ENCODE results near the gene NXPH3. TPM values are rescaled to one million over a fixed set of nuclear protein-coding genes. Genes with fewer than 3 reads are reported as not detected.
"Not testable (repeated sequence)": the region's sequence is repeated elsewhere in the genome, so short reads cannot be mapped to it uniquely, and the experiment has no call there.

Gene NXPH3
- total RNA-seq, 4 donors from 2014 or later = 5.8 to 24.3 (median 9.0) TPM

DNA sequence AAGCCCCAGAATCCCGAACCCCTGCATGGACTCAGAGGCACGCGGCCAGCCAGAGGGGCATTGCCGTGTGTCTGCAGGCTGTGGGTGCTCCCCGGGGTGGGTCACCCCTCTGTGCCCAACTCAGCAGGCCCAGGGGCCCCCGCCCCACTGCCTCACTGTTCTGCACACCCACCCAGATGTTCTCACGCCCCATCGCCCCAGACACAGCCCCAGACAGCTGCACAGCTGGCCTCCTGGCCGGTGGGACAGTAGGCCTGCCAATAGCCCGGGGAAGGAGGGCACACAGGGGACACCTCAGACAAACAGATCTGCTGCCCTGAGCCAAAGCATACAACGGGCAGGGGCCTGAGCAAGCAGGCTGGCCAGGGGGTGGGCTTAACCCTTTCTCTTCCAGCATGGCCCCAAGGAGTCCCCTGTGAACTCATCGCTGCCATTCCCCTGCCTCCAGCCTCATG, 27.6 kb upstream of the NXPH3 start:
- H3K9me3 ChIP-seq = no peaks in the 10 kb centered on the region
- H3K4me3 ChIP-seq = no peak overlapping the region
- DNase-seq = no peak
- H3K4me1 ChIP-seq = no peaks in the 10 kb centered on the region
- H3K27ac ChIP-seq = no peak overlapping the region
- no peaks in the 10 kb centered on the region for H3K27me3 ChIP-seq
- TF ChIP-seq, protein P1, sequence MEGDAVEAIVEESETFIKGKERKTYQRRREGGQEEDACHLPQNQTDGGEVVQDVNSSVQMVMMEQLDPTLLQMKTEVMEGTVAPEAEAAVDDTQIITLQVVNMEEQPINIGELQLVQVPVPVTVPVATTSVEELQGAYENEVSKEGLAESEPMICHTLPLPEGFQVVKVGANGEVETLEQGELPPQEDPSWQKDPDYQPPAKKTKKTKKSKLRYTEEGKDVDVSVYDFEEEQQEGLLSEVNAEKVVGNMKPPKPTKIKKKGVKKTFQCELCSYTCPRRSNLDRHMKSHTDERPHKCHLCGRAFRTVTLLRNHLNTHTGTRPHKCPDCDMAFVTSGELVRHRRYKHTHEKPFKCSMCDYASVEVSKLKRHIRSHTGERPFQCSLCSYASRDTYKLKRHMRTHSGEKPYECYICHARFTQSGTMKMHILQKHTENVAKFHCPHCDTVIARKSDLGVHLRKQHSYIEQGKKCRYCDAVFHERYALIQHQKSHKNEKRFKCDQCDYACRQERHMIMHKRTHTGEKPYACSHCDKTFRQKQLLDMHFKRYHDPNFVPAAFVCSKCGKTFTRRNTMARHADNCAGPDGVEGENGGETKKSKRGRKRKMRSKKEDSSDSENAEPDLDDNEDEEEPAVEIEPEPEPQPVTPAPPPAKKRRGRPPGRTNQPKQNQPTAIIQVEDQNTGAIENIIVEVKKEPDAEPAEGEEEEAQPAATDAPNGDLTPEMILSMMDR (IDR thresholded peaks at IDR 0.05) = no peak
- no peak for TF ChIP-seq POLR2A (IDR thresholded peaks at IDR 0.05)
- H3K36me3 ChIP-seq = no peaks in the 10 kb centered on the region
- intact Hi-C loops (cut with DNase I; ENCODE audit: low total_unique reads) = no loop called here

DNA sequence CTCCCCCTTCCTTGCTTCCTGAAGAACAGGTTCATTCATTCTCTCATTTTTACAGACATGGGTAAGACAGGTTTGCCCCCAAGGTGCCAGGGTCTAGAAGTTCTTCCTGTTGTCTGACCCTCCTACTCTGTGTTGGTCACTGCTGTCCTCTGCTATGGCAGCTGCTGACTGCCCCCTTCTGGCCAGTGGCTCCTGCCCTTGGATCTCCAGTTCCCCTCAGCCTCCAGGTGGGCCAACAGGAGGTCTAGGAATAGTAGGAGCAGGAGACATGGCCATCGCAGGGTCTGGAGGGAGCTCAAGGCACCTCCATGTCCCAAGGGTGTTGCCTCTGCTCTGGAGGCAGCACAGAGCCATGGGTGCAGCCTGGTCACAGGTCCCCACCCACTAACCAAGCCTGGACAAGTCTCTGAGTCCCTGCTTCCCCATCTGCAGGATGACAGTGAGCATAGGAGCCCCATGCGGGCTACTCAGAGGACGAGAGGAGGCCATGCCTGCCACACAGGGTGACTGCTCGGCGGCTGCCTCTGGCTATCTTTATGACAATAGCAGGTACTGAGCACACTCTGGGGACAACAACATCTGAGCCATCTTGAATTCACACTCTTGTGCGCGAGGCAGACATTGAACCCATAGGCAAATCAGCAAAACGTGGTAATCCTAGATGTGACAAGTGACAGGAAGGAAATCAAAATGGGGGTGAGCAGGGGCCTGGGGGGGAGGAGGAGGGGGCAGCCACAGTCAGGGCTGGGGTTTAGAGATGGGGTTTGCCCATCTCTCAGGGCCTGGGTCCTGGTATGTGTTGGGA, 27.0 kb upstream of the NXPH3 start:
- no peaks in the 10 kb centered on the region for H3K4me1 ChIP-seq
- intact Hi-C loops (cut with DNase I; ENCODE audit: low total_unique reads) = no loop called here
- TF ChIP-seq, protein P1 (IDR thresholded peaks at IDR 0.05) = peak; percentile 25 to 38 (median 32)
- no peak for TF ChIP-seq POLR2A (IDR thresholded peaks at IDR 0.05)

DNA sequence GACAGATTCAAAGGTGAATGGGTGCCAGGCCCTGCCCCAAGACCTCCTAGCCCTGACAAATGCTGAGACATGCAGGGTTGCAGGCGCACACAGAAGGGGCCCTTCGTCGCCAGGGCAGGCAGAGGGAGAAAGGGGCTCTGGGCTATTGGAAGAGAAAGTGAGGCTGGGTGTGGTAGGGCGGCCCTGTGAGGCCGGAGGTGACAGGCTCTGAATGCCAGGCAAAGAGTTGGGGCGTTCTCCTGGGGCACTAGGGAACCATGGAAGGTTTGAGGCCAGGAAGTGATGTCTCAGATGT, 26.4 kb upstream of the NXPH3 start:
- Histone ChIP-seq H3K9me3 (no peaks in the 10 kb centered on the region), H3K27ac (no peak overlapping the region), H3K36me3 (no peaks in the 10 kb centered on the region), H3K4me3 (no peak overlapping the region), H3K27me3 (no peaks in the 10 kb centered on the region), H3K4me1 (no peaks in the 10 kb centered on the region)
- no peak for DNase-seq
- no peak for TF ChIP-seq POLR2A (IDR thresholded peaks at IDR 0.05)
- TF ChIP-seq, protein P1 (IDR thresholded peaks at IDR 0.05) = no peak
- intact Hi-C loops (cut with DNase I; ENCODE audit: low total_unique reads) = no loop called here

More for the DNA sequence above, 27.0 kb upstream of the NXPH3 start:
- no peaks in the 10 kb centered on the region for H3K36me3 ChIP-seq
- H3K27ac ChIP-seq = no peak overlapping the region
- H3K9me3 ChIP-seq = no peaks in the 10 kb centered on the region
- H3K27me3 ChIP-seq = no peaks in the 10 kb centered on the region
- DNase-seq = no peak
- no peak overlapping the region for H3K4me3 ChIP-seq

DNA sequence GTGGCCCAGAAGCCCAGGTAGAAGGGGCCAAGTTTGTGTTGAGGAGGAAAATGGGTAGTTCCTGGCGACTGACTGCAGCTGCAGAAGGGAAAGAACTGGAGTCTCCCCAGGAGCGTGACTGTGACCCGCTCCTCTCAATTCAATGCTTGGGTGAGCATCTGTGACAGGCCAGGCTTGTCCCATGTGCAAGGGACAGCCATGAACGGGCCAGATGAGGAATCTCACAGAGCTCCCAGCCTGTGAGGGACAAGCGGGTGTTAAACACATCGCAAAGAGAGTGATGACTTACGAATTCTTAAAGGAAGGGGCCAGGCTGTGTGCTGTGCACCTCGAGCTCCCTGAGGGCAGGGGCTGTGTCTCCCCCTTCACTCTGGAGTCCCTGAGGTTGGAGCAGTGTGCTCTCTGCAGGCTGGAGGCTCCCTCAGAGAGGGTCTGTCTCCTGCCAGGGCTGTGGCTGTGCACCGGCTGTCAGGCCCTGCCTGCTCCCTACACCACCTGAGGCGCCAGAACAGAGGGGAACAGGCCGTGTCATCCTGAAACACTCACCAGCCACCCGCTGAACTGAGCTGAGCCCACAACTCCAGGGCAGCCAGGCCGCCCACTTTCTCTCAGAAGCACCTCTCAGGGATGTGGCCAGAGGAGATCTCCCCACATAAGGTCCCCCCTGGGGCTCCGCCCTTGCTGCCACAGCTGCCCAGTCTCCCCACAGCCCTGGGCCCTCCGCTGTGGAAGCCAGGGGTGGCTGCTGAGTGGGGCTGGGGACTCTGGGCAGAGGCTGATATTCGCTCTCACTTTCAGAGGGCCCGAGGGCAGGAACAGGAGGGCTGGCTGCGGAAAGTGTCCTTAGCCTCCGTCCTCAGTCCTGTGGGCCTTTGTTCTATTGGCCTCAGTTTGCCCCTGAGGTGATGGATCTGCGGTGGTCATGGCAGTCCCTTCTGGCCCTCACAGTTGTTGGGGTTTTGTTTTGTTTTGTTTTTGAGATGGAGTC, 25.7 kb upstream of the NXPH3 start:
- intact Hi-C loops (cut with DNase I; ENCODE audit: low total_unique reads) = no loop called here
- TF ChIP-seq POLR2A (IDR thresholded peaks at IDR 0.05) = no peak
- TF ChIP-seq, protein P1 (IDR thresholded peaks at IDR 0.05) = no peak
- H3K4me1 ChIP-seq = no peaks in the 10 kb centered on the region
- no peak overlapping the region for H3K4me3 ChIP-seq
- H3K27ac ChIP-seq = no peak overlapping the region
- no peaks in the 10 kb centered on the region for H3K36me3 ChIP-seq
- H3K27me3 ChIP-seq = no peaks in the 10 kb centered on the region
- H3K9me3 ChIP-seq = no peaks in the 10 kb centered on the region
- DNase-seq = no peak

DNA sequence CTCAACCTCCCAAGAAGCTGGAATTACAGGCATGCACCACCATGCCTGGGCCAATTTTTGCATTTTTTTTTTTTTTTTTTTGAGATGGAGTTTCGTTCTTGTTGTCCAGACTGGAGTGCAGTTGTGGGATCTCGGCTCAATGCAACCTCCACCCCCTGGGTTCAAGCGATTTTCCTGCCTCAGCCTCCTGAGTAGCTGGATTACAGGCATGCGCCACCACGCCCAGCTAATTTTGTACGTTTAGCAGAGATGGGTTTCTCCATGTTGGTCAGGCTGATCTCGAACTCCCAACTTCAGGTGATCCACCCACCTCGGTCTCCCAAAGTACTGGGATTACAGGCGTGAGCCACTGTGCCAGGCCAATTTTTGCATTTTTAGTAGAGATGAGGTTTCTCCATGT, 24.9 kb upstream of the NXPH3 start:
- H3K27ac ChIP-seq; intact Hi-C loops (cut with DNase I; ENCODE audit: low total_unique reads); H3K4me1 ChIP-seq; H3K36me3 ChIP-seq; H3K27me3 ChIP-seq; H3K4me3 ChIP-seq; H3K9me3 ChIP-seq; DNase-seq: not testable (repeated sequence)

Data from uterus (tissue), 4 donors.